ENCODE data around the gene BRICD5.

BRICD5 gene

GRCh38 chr16:2163211-2163881 lies 47.3 kb downstream of the BRICD5 start:
- DNase-seq (ENCODE audit: low spot score): no peak

- DNase-seq (ENCODE audit: low spot score): no peak
Measured at GRCh38 chr16:2162676-2163118, 48.0 kb downstream of the BRICD5 start.

GRCh38 chr16:2161911-2162310 lies 48.8 kb downstream of the BRICD5 start:
- DNase-seq (ENCODE audit: low spot score): no peak

GRCh38 chr16:2160915-2161551 lies 49.6 kb downstream of the BRICD5 start:
- DNase-seq (ENCODE audit: low spot score): peak; percentile 82

All from AG20443 (cell line).